ENCODE measurements around the gene CNNM4. TPM values are rescaled to one million over a fixed set of nuclear protein-coding genes. Genes with fewer than 3 reads are reported as not detected.

Gene CNNM4
- total RNA-seq, 2 donors from 2014 or later, result 6.5 TPM

- H3K27me3 ChIP-seq (replicated peaks; ENCODE audit: insufficient read depth), result no peaks in the 10 kb centered on the region
- ATAC-seq (ENCODE audit: insufficient number of reproducible peaks, low FRiP score, low read depth), result no peak
- DNase-seq (ENCODE audit: low spot score), result no peak
- no peaks in the 10 kb centered on the region for H3K9me3 ChIP-seq
- no peaks in the 10 kb centered on the region for H3K36me3 ChIP-seq
- peaks cover 19 to 22% of the 10 kb centered on the region in 2 donors for H3K4me1 ChIP-seq (ENCODE audit: control insufficient read depth in 1 of 2, low read depth in 2 of 2)
- H3K4me3 ChIP-seq, result no peak overlapping the region
- H3K27ac ChIP-seq, result no peak overlapping the region
- TF ChIP-seq CTCF (IDR thresholded peaks at IDR 0.05), result no peak
Measured at GRCh38 chr2:96783388-96783787, 22.7 kb downstream of the CNNM4 start.

- no peaks in the 10 kb centered on the region for H3K27me3 ChIP-seq (replicated peaks; ENCODE audit: insufficient read depth)
- no peaks in the 10 kb centered on the region for H3K36me3 ChIP-seq
- H3K27ac ChIP-seq, result peak overlapping the region; percentile 30 to 45
- H3K9me3 ChIP-seq, result no peaks in the 10 kb centered on the region
- TF ChIP-seq CTCF (IDR thresholded peaks at IDR 0.05), result no peak
- H3K4me3 ChIP-seq, result no peak overlapping the region
- peaks cover 25 to 33% of the 10 kb centered on the region in 2 donors for H3K4me1 ChIP-seq (ENCODE audit: control insufficient read depth in 1 of 2, low read depth in 2 of 2)
- no peak for ATAC-seq (ENCODE audit: insufficient number of reproducible peaks, low FRiP score, low read depth)
- no peak for DNase-seq (ENCODE audit: low spot score)
Measured at GRCh38 chr2:96787411-96787810, 26.7 kb downstream of the CNNM4 start.

GRCh38 chr2:96788442-96789244, 27.9 kb downstream of the CNNM4 start:
- no peak for TF ChIP-seq CTCF (IDR thresholded peaks at IDR 0.05)
- peaks cover 25 to 33% of the 10 kb centered on the region in 2 donors for H3K4me1 ChIP-seq (ENCODE audit: control insufficient read depth in 1 of 2, low read depth in 2 of 2)
- no peaks in the 10 kb centered on the region for H3K27me3 ChIP-seq (replicated peaks; ENCODE audit: insufficient read depth)
- no peaks in the 10 kb centered on the region for H3K9me3 ChIP-seq
- peak overlapping the region; percentile 10 for H3K4me3 ChIP-seq
- peak overlapping the region; percentile 30 to 45 for H3K27ac ChIP-seq
- DNase-seq (ENCODE audit: low spot score) (peak; percentile 24), ATAC-seq (ENCODE audit: insufficient number of reproducible peaks, low FRiP score, low read depth) (peak; percentile 64)
- no peaks in the 10 kb centered on the region for H3K36me3 ChIP-seq

GRCh38 chr2:96789245-96789617, 28.5 kb downstream of the CNNM4 start:
- peaks cover 25 to 33% of the 10 kb centered on the region in 2 donors for H3K4me1 ChIP-seq (ENCODE audit: control insufficient read depth in 1 of 2, low read depth in 2 of 2)
- no peak for ATAC-seq (ENCODE audit: insufficient number of reproducible peaks, low FRiP score, low read depth)
- TF ChIP-seq CTCF (IDR thresholded peaks at IDR 0.05), result no peak
- no peaks in the 10 kb centered on the region for H3K27me3 ChIP-seq (replicated peaks; ENCODE audit: insufficient read depth)
- no peaks in the 10 kb centered on the region for H3K36me3 ChIP-seq
- H3K9me3 ChIP-seq, result no peaks in the 10 kb centered on the region
- DNase-seq (ENCODE audit: low spot score), result no peak
- H3K27ac ChIP-seq, result no peak overlapping the region
- H3K4me3 ChIP-seq, result no peak overlapping the region

GRCh38 chr2:96792772-96793749, 32.4 kb downstream of the CNNM4 start:
- H3K27me3 ChIP-seq (replicated peaks; ENCODE audit: insufficient read depth), result no peaks in the 10 kb centered on the region
- no peak for TF ChIP-seq CTCF (IDR thresholded peaks at IDR 0.05)
- H3K4me3 ChIP-seq, result no peak overlapping the region
- DNase-seq (ENCODE audit: low spot score) (no peak), ATAC-seq (ENCODE audit: insufficient number of reproducible peaks, low FRiP score, low read depth) (no peak)
- H3K4me1 ChIP-seq (ENCODE audit: control insufficient read depth in 1 of 2, low read depth in 2 of 2), result peaks cover 8 to 14% of the 10 kb centered on the region in 2 donors
- H3K9me3 ChIP-seq, result no peaks in the 10 kb centered on the region
- H3K36me3 ChIP-seq, result peaks cover 6% of the 10 kb centered on the region
- H3K27ac ChIP-seq, result no peak overlapping the region
